CD4-positive, alpha-beta T cell (primary cell): ENCODE data around the gene LPCAT1. TPM values are rescaled to one million over a fixed set of nuclear protein-coding genes. Genes with fewer than 3 reads are reported as not detected.

Experiments used
- ATAC-seq: fragments of 200-7000 bp; cut with Tn5 transposase; one replicate; pipeline ENCODE4 v1.10.0; 2022; ENCODE audit warnings: mild to moderate bottlenecking; ENCODE audit not compliant: poor library complexity
- CTCF ChIA-PET: fragments of 350-600 bp; sonication (Branson Sonifier 250); formaldehyde crosslinking; loops from one replicate; lab custom pipeline; 2021; ENCODE audit warnings: antibody characterized with exemption, inconsistent platforms; lab: Charles Lee
- POLR2A ChIA-PET: fragments of 350-600 bp; sonication (Branson Sonifier 250); formaldehyde crosslinking; loops from one replicate; lab custom pipeline; 2021; ENCODE audit warnings: antibody characterized with exemption, inconsistent platforms; lab: Charles Lee
- DNase-seq, 14 experiments: peaks; one replicate each; pipeline ENCODE4 v3.0.0-alpha.2; 2013 to 2020; ENCODE audit warnings: mixed read lengths in 2 of 14
- H3K27ac ChIP-seq, 2 donors: one replicate each; pipeline versions ENCODE4 v1.5.1 to v1.7.0; 2013; ENCODE audit warnings: low read length in 2 of 2, low read depth in 1 of 2, mild to moderate bottlenecking in 1 of 2
- H3K27me3 ChIP-seq, 2 experiments: 1 replicate in 1 of 2; 2 replicates in 1 of 2; pipeline versions ENCODE4 v1.6.1 to v1.7.0; 2013; ENCODE audit warnings: low read length in 2 of 2, control low read depth in 1 of 2, mild to moderate bottlenecking in 1 of 2, moderate library complexity in 1 of 2; ENCODE audit not compliant: insufficient read depth in 2 of 2, control insufficient read depth in 1 of 2
- H3K36me3 ChIP-seq: one replicate; pipeline ENCODE4 v1.6.1; 2013; ENCODE audit warnings: low read length, control low read depth; ENCODE audit not compliant: insufficient read depth
- H3K4me1 ChIP-seq: one replicate; pipeline ENCODE4 v1.6.1; 2013; ENCODE audit warnings: low read length, control low read depth; ENCODE audit not compliant: insufficient read depth
- H3K4me3 ChIP-seq: one replicate; pipeline ENCODE4 v1.5.1; 2013; ENCODE audit warnings: mild to moderate bottlenecking, low read length, moderate library complexity
- H3K9me3 ChIP-seq, 2 experiments: 1 replicate in 1 of 2; 2 replicates in 1 of 2; pipeline versions ENCODE4 v1.6.1 to v1.7.0; 2013; ENCODE audit warnings: low read length in 2 of 2, mild to moderate bottlenecking in 2 of 2, control low read depth in 1 of 2, moderate library complexity in 1 of 2; ENCODE audit not compliant: control insufficient read depth in 1 of 2, insufficient read depth in 1 of 2
- H3K27ac Mint-ChIP-seq: one replicate; pipeline ENCODE4 v1.8.0; 2020; ENCODE audit warnings: mixed read lengths
- H3K27me3 Mint-ChIP-seq: one replicate; pipeline ENCODE4 v1.8.0; 2021; ENCODE audit warnings: mixed read lengths
- H3K36me3 Mint-ChIP-seq: one replicate; pipeline ENCODE4 v1.8.0; 2021; ENCODE audit warnings: low read depth, mixed read lengths
- H3K4me1 Mint-ChIP-seq: one replicate; pipeline ENCODE4 v1.8.0; 2021; ENCODE audit warnings: low read depth, mixed read lengths
- H3K4me3 Mint-ChIP-seq: one replicate; pipeline ENCODE4 v1.8.0; 2020; ENCODE audit warnings: mild to moderate bottlenecking, mixed read lengths
- H3K9me3 Mint-ChIP-seq: one replicate; pipeline ENCODE4 v1.8.0; 2020; ENCODE audit warnings: mixed read lengths
- CTCF ChIP-seq: fragments of 200-600 bp; IDR thresholded peaks from one replicate; pipeline ENCODE4 v1.8.0; 2022; ENCODE audit warnings: antibody characterized with exemption, mild to moderate bottlenecking
- intact Hi-C, 2 experiments: fragments of 100-400 bp; cut with DNase I in 1 of 2; cut with micrococcal nuclease in 1 of 2; formaldehyde crosslinking; loops; one replicate each; pipeline versions ENCODE4 v1.15.1 to v1.9.0; 2023 to 2025; cut with DNase I, micrococcal nuclease
- total RNA-seq, 174 experiments: library from RNA in 2 of 174; stranded (reverse) in 2 of 174; gene quantifications; one replicate each; pipeline ENCODE4 v1.2.3 and lab custom pipeline; 2021 to 2026

LPCAT1 gene
- total RNA-seq, 2 experiments from 2014 or later, result 20.4 to 21.2 TPM

DNA sequence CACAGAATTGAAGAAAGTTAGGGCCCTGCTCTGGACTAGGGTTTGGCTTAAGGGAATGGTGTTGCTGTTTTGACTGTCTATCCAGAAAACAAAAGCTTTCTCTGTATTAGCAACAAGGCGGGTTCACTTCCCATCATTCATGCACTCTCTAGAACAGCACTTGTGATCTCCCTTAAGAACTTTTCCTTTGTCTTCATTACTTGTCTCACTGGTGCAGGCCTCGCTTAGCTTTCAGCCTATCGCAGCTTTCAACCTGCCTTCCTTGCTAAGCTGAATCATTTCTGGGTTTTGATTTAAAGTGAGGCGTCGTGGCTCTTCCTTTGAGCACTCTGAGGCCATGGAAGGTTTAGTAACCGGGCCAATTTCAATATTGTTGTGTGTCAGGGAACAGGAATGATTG is 35.2 kb upstream of the LPCAT1 start:
- H3K9me3 ChIP-seq, result peaks cover 0 to 5% of the 10 kb centered on the region in 2 experiments
- DNase-seq (no peak), ATAC-seq (no peak)
- intact Hi-C loops, result no loop called here
- no peaks in the 10 kb centered on the region for H3K4me1 ChIP-seq
- Mint-ChIP-seq H3K4me1 (peaks cover 5% of the 10 kb centered on the region), H3K9me3 (no peaks in the 10 kb centered on the region), H3K27me3 (peaks cover 24% of the 10 kb centered on the region), H3K36me3 (no peaks in the 10 kb centered on the region), H3K27ac (no peak overlapping the region), H3K4me3 (no peak overlapping the region)
- TF ChIP-seq CTCF, result no peak
- peaks cover 0 to 3% of the 10 kb centered on the region in 2 experiments for H3K27me3 ChIP-seq
- CTCF ChIA-PET, result no interaction called here
- H3K36me3 ChIP-seq, result no peaks in the 10 kb centered on the region
- no peak overlapping the region for H3K4me3 ChIP-seq
- POLR2A ChIA-PET, result interaction anchor here (0.6 to 0.8 kb wide), 2 partner anchors 23 to 86 kb away, joined by 3 read pairs; no protein-coding TSS in a partner anchor
- H3K27ac ChIP-seq, result no peak overlapping the region

- no peak for TF ChIP-seq CTCF
- Histone ChIP-seq H3K27me3 (peaks cover 0 to 3% of the 10 kb centered on the region in 2 experiments), H3K4me3 (no peak overlapping the region), H3K9me3 (peaks cover 0 to 5% of the 10 kb centered on the region in 2 experiments), H3K27ac (no peak overlapping the region), H3K4me1 (no peaks in the 10 kb centered on the region), H3K36me3 (no peaks in the 10 kb centered on the region)
- Mint-ChIP-seq H3K27ac (no peak overlapping the region), H3K36me3 (no peaks in the 10 kb centered on the region), H3K9me3 (no peaks in the 10 kb centered on the region), H3K4me3 (no peak overlapping the region), H3K4me1 (peaks cover 5% of the 10 kb centered on the region), H3K27me3 (peaks cover 20% of the 10 kb centered on the region)
- ChIA-PET CTCF (no interaction called here), POLR2A (no interaction called here)
- intact Hi-C loops, result no loop called here
- ATAC-seq, result no peak
- DNase-seq, result no peak
Observed at GRCh38 chr5:1557114-1557873, 33.5 kb upstream of the LPCAT1 start.

DNA sequence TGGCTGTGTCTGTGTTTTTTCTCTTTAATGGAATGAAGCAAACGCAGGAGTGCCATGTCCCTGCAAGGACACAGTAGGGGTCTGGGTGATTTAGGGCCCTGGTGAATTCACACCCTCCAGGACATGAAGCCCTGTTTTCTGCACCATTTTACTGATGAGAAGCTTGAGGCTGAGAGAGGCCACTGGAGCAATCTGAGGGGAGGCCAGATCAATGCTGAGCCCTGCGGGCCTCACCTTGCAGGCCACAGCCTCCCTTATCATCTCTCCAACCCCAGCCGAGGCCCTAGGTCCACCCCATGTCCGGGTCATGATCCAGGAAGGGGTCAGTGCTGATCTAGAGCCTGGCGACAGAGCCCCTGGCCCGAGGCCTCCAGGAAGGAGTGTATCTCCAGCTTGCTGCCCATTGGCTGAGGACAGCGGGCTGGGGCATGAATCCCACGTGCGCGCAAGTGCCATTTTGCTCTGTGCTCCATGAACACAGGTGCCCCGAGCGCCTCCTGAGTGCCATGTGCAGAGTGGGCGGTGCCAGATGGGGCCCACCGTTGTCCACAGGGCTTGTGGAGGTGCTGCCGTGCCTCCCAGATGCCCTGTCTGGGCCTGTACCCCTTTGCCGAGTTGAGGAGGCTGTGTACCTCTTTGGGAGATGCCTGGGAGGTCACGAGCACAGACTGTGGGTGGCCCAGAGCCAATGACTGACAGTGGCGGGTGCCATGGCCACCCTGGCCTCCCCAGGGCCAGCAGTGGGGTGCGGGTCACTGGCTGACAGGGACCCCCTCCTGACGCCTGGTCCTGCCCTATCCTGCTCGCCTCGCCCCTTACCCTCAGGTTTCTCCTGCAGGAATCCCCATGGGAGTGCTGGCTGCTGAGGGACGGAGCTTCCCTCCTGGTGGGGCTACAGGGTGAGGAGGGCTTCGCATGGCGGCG is 32.3 kb upstream of the LPCAT1 start:
- intact Hi-C loops, result no loop called here
- Mint-ChIP-seq H3K27ac (no peak overlapping the region), H3K4me1 (peaks cover 5% of the 10 kb centered on the region), H3K36me3 (no peaks in the 10 kb centered on the region), H3K27me3 (peaks cover 19% of the 10 kb centered on the region), H3K4me3 (no peak overlapping the region), H3K9me3 (no peaks in the 10 kb centered on the region)
- Histone ChIP-seq H3K9me3 (peaks cover 0 to 5% of the 10 kb centered on the region in 2 experiments), H3K4me1 (no peaks in the 10 kb centered on the region), H3K27me3 (no peaks in the 10 kb centered on the region), H3K36me3 (no peaks in the 10 kb centered on the region), H3K4me3 (no peak overlapping the region), H3K27ac (no peak overlapping the region)
- no peak for DNase-seq
- no peak for ATAC-seq
- ChIA-PET POLR2A (no interaction called here), CTCF (no interaction called here)
- no peak for TF ChIP-seq CTCF
